Dedifferentiated amniotic fluid mesenchymal stem cell (primary cell): Measurements from ENCODE around the gene PEX7.
"Not testable (repeated sequence)": the region's sequence is repeated elsewhere in the genome, so short reads cannot be mapped to it uniquely, and the experiment has no call there.

Experiments
- DNase-seq: peaks from one replicate; pipeline ENCODE4 v3.0.0-alpha.2; 2016; ENCODE audit errors: extremely low spot score

The PEX7 gene

GRCh38 chr6:136822376-136823127 lies at the start of gene PEX7:
PEX7 (plus strand) TSS chr6:136822592; CDS start chr6:136822666, 74 bp downstream.
- peak; percentile 92 for DNase-seq

DNA sequence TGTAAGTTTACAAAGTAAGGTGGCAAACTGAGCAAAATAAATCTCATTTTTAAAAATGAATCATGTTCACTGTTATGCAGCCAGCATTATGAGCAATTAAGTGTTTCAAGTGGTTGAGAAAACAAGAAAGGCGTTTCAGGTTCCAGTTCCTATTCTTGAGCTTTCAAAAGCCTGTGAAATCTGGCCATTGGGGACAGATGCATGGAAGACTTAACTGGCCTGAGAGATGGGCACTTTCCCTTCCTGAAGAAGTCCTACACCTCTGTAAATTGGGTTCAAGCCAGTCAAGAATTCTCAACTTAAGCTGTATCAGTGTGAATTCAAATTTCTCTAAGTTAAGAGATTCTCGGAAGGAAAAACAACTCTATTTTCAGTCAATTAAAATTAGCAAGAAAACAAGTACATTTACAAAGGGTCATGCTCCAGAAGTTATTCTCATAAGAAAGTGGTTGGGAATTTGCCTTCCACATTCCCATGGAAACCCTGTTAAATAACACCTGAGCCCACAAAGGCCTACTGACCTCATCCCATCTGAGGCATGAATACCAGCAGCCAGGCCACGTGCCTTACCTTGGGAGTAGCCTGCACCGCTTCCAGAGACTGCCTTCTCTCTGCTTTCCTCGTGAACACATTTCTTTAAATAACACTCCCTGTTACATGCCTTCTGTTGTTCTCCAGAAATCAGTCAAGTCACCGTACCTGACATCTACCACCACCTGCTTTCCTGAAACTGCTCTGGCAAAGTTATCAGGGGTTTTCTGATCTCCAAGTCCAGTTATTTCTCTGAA lies 49.5 kb upstream of the PEX7 start:
- no peak for DNase-seq

DNA sequence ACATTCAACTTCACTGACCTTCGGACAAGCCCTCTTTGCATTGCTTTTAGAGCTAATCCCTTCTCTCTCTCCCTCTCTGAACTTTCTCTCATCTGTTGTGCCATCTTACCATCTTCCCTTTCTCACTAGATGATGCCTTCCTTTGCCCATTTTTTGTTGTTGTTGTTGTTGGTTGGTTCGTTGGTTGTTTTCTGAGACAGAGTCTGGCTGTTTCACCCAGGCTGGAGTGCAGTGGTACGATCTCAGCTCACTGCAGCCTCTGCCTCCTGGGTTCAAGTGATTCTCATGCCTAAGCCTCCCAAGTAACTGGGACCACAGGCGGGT lies 49.0 kb upstream of the PEX7 start:
- DNase-seq = no peak

GRCh38 chr6:136774228-136775041 lies 48.0 kb upstream of the PEX7 start:
- DNase-seq = peak; percentile 66

GRCh38 chr6:136775081-136775480 lies 47.3 kb upstream of the PEX7 start:
- DNase-seq = no peak

DNA sequence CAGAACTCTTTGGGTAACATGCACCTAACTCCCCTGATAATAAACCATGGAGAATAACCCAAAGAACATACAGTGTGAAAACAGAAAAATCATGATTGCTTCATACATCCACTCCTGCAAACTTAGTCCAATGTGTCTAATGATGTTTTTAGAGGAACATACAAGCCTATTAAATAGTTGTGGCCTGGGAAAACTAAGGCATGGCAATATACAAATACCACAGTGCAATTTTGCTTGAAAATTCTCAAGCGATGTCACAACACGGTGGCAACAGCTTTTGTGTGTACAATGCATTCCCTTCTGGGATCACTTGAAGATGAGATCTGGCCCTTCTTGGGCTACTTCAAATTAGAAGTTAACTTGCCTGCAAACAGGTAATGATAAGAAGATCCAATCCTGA lies 46.8 kb upstream of the PEX7 start:
- DNase-seq = no peak

GRCh38 chr6:136777651-136778050 lies 44.7 kb upstream of the PEX7 start:
- no peak for DNase-seq

DNA sequence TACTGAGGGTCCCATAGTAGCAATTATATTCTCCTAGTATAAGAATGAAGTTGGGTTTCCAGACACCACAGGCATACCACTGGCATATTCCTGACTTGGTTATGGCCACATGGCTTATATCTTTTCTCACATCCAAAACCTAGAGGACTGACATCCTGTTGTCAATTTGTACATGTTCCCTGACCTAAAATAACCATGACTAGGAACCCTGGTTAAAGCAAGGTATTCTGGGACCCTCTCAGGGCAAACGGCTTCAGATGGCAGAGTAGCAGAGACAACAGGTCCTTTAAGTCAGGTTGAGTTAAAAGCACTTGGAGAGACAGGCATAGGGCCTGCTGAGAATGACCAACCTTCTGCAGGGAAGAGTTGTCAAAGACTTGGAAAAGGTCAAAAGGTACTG lies 42.7 kb upstream of the PEX7 start:
- no peak for DNase-seq

DNA sequence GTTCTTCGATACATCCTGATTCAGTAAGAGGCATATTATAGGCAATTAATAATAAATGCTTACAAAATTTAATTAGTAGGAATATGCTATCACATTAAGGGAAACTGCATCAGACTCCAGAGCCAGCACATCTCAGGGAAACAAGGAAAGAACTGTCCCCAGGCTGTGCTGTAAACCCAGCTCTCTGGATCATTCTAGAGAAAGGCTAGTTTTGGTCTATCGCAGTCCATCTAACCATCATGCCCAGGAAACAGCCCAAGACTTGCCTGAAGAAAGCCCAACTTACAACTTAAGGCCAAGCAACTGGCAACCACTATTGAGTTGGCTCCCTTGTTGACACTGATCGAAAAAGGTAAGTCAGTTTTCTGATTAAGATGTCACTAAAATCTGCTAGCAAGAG lies 41.4 kb upstream of the PEX7 start:
- no peak for DNase-seq

DNA sequence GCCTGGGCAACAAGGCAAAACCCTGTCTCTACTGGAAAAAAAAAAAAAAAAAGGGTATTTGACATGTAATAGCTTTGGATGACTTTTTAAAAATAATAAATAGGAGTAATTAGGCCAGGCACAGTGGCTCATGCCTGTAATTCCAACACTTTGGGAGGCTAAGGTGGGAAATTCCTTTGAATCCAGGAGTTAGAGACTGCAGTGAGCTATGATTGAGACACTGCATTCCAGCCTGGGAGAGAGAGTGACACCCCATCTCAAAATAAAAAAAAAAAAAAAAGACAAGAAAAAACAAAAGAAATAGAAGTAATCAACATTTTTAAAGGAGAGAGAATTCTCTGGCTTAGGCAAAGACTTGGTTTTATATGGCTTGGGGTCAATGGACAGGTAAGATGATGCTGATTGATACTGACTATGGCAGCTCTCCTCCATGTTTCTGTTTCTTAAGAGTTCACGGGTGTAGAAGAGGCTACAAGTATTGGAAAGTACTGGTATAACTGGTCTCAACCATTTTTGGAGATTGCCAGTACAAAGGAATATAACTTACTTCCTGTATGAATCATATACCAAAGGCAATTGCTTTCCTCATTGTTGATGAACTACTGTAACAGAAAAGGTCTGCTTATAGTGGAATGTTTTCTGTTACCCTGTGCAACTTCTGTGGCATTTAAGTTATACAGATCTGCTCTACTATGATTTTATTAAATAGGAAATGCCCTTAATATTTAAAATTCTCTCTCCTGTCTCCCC lies 40.2 kb upstream of the PEX7 start:
- no peak for DNase-seq

GRCh38 chr6:136783021-136783420 lies 39.4 kb upstream of the PEX7 start:
- no peak for DNase-seq

DNA sequence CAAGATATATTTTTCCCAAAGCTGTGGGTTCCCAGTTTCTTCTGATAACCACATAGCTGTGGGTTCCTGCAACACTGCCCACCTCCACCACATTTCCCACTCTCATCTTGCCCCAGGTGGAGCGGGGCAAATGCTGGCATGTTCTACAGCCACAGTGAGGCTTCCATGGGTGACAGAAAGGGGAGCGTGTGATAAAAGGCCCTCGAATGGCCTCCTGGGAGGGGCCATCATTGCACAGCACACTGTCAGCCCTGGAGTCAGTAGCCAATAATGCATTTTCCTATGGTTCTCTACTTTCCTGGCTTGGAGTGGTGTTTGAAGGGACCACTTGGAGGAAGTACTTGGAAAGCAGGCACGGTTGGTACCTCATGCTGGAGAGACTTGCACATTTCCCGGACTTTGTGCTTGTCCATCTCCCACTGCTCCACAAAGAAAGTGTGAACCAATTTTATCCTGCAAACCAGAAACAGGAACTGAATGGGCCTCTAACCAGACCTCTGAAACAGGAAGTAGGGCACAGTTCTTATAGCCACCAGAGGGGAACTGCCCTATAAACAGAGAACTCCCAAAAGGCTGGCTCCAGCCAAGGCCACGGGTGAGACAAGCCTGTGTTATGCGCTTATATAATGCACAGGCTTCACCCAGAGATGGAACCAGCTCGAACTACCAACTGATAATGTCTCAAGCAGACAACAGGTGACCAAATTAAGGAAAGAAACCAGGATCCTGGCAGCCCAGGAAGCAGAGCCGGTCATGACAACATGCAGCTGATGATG lies 38.7 kb upstream of the PEX7 start:
- DNase-seq = no peak

GRCh38 chr6:136784271-136784664 lies 38.1 kb upstream of the PEX7 start:
- DNase-seq = no peak

GRCh38 chr6:136784910-136785746 lies 37.3 kb upstream of the PEX7 start:
- DNase-seq = no peak

GRCh38 chr6:136786658-136787057 lies 35.7 kb upstream of the PEX7 start:
- no peak for DNase-seq

GRCh38 chr6:136787726-136788068 lies 34.7 kb upstream of the PEX7 start:
- DNase-seq = no peak

DNA sequence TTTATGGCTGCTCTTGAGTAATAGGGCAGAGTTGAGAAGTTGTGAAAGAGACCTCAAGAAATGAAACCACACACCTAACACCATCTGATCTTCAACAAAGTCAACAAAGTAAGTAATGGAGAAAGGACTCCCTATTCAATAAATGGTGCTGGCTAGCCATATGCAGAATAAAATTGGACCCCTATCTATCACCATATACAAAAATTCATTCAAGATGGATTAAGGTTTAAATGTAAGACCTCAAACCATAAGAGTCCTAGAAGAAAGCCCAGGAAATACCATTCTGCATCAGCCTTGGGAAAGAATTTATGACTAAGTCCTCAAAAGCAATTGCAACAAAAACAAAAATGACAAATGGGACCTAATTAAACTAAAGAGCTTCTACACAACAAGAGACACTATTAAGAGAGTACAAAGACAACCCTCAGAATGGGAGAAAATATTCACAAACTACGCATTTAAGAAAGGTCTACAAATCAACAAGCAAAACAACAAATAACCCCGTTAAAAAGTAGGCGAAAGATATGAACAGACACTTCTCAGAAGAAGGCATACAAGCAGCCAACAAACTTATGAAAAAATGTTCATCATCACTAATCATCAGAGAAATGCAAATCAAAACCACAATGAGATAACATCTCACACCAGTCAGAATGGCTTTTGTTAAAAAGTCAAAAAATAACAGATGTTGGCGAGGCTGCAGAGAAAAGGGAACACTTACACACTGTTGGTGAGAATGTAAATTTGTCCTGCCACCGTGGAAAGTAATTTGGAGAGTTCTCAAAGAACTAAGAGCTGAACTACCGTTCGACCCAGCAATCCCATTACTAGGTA lies 34.1 kb upstream of the PEX7 start:
- no peak for DNase-seq

GRCh38 chr6:136789440-136789839 lies 33.0 kb upstream of the PEX7 start:
- DNase-seq = not testable (repeated sequence)
